AG04450 (cell line): ENCODE data around the gene PEDS1. TPM values are rescaled to one million over a fixed set of nuclear protein-coding genes. Genes with fewer than 3 reads are reported as not detected.

Experiments
- CTCF ChIA-PET: fragments of 300-600, 350-600 bp; formaldehyde crosslinking; extraction: SDS; loops from one replicate; lab custom pipeline; 2022; ENCODE audit warnings: antibody characterized with exemption, inconsistent platforms; lab: Charles Lee
- POLR2A ChIA-PET: fragments of 350-600 bp; formaldehyde crosslinking; extraction: SDS; loops from one replicate; lab custom pipeline; 2021; ENCODE audit warnings: antibody characterized with exemption, inconsistent platforms; lab: Yijun Ruan, JAX
- DNase-seq: peaks from one replicate; pipeline ENCODE4 v3.0.0-alpha.2; 2011; ENCODE audit warnings: low read depth, low spot score
- H3K27ac ChIP-seq: one replicate; pipeline ENCODE4 v1.5.1; 2012; ENCODE audit warnings: low read depth, low read length, control low read depth
- H3K27me3 ChIP-seq: one replicate; pipeline ENCODE4 v1.6.0; 2012; ENCODE audit warnings: low read length; ENCODE audit not compliant: control insufficient read depth, insufficient read depth
- H3K4me3 ChIP-seq: 2 replicates; pipeline ENCODE4 v1.5.1; 2011; ENCODE audit warnings: mild to moderate bottlenecking, low read depth, low read length, control low read depth
- H3K9me3 ChIP-seq: 2 replicates; pipeline ENCODE4 v1.5.1; 2012; ENCODE audit warnings: low read length; ENCODE audit not compliant: control insufficient read depth, insufficient read depth
- polyA plus RNA-seq: library from polyadenylated mRNA; depleted of rRNA; stranded (reverse); fragments of >200 nt; gene quantifications from 2 replicates; pipeline ENCODE4 v1.2.3, GENCODE V29; 2011
- TF ChIP-seq, protein P1 (sequence below): IDR thresholded peaks from 2 replicates; pipeline ENCODE4 v1.5.1; 2011; ENCODE audit warnings: low read depth, low read length, control low read depth, inconsistent platforms

The PEDS1 gene
- polyA plus RNA-seq, 1 experiment = 24.7 TPM

DNA sequence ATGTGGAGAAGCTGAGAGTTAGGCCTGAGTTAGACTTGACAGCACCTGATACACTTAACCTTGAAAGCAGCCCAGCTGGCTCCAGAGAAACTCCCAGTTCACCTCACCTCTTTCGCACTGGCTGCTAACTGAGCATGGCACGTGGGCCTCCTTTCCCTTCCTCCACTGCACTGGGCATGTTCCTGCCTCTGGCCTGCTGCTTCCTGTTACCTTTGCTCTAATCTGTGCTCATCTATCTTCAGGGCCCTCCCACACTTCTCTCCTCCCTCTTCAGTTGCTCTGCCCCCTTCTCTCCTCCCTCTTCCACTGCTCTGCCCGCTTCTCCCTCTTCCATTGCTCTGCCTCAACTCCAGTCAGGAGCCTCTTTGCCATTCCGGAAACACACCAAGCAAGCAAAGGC is 26.9 kb downstream of the PEDS1 start:
- ChIA-PET POLR2A (no interaction called here), CTCF (no interaction called here)
- DNase-seq = no peak
- TF ChIP-seq, protein P1, sequence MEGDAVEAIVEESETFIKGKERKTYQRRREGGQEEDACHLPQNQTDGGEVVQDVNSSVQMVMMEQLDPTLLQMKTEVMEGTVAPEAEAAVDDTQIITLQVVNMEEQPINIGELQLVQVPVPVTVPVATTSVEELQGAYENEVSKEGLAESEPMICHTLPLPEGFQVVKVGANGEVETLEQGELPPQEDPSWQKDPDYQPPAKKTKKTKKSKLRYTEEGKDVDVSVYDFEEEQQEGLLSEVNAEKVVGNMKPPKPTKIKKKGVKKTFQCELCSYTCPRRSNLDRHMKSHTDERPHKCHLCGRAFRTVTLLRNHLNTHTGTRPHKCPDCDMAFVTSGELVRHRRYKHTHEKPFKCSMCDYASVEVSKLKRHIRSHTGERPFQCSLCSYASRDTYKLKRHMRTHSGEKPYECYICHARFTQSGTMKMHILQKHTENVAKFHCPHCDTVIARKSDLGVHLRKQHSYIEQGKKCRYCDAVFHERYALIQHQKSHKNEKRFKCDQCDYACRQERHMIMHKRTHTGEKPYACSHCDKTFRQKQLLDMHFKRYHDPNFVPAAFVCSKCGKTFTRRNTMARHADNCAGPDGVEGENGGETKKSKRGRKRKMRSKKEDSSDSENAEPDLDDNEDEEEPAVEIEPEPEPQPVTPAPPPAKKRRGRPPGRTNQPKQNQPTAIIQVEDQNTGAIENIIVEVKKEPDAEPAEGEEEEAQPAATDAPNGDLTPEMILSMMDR = no peak
- Histone ChIP-seq H3K9me3 (no peaks in the 10 kb centered on the region; the same call in 1 of the 2 replicates), H3K27ac (no peak overlapping the region), H3K27me3 (no peaks in the 10 kb centered on the region), H3K4me3 (no peak overlapping the region)

DNA sequence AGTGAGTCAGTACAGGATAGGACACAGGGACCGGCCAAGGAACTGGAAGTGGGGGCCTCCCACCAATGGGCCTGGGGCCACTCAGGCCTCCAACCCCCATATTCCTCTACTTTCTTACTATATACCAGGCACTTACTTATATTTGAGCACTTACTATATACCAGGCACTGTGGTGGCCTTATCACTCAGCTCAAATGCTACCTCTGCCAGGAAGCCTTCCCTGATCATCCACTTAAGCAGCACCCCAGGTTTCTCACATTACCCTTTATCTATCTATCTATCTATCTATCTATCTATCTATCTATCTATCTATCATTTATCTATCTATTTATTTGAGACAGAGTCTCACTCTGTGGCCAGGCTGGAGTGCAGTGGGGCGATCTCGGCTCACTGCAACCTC is 28.2 kb downstream of the PEDS1 start:
- Histone ChIP-seq H3K27ac (no peak overlapping the region), H3K9me3 (no peaks in the 10 kb centered on the region; the same call in 1 of the 2 replicates), H3K4me3 (no peak overlapping the region), H3K27me3 (no peaks in the 10 kb centered on the region)
- ChIA-PET POLR2A (no interaction called here), CTCF (interaction anchor here (1.5 kb wide), 1 partner anchor 44 kb away, joined by 4 read pairs; no protein-coding TSS in a partner anchor)
- TF ChIP-seq, protein P1 = no peak
- no peak for DNase-seq

DNA sequence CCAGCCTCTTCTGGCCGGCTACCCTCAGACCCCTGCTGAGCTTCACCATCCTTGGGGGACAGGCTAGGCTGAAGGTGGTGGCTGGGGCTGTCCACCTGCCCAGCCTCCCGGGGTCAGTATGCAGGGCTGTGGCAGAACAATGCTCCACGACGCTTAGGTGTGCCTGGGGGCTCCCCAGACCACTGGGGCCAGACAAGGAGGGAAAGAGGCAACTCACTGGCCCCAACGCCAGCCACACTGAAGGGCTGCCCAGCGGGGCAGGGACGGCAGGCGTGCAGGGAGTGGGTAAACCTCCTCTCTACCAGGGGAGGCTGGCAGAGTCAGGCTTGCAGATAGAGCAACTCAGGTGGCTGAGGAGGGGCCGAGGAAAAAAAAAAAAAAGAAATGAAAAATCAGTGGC is 29.0 kb downstream of the PEDS1 start:
- DNase-seq = no peak
- no peak overlapping the region for H3K27ac ChIP-seq
- ChIA-PET POLR2A (no interaction called here), CTCF (interaction anchor here (0.6 to 1.5 kb wide), 2 partner anchors 45 to 55 kb away, joined by 3 to 4 read pairs; no protein-coding TSS in a partner anchor)
- TF ChIP-seq, protein P1 = no peak
- no peaks in the 10 kb centered on the region; the same call in 1 of the 2 replicates for H3K9me3 ChIP-seq
- no peaks in the 10 kb centered on the region for H3K27me3 ChIP-seq
- no peak overlapping the region for H3K4me3 ChIP-seq

DNA sequence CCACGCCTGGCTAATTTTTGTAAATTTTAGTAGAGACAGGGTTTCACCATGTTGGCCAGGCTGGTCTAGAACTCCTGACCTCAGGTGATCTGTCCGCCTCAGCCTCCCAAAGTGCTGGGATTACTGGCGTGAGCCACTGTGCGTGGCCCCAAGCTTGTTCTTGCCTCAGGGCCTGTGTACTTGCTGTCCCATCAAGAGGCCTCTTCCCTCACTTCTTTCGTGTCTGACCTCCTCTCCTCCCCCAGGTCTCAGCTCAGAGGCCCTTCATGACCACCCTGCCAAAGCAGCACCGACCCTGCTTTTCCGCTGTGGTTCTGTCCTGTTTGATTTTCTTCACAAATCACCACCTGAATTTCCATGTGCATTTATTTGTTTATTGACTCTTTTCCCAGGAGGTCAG is 30.1 kb downstream of the PEDS1 start:
- Histone ChIP-seq H3K4me3 (no peak overlapping the region), H3K27ac (no peak overlapping the region), H3K9me3 (no peaks in the 10 kb centered on the region; the same call in 1 of the 2 replicates), H3K27me3 (no peaks in the 10 kb centered on the region)
- no peak for DNase-seq
- CTCF ChIA-PET = no interaction called here
- TF ChIP-seq, protein P1 = no peak
- POLR2A ChIA-PET = no interaction called here

DNA sequence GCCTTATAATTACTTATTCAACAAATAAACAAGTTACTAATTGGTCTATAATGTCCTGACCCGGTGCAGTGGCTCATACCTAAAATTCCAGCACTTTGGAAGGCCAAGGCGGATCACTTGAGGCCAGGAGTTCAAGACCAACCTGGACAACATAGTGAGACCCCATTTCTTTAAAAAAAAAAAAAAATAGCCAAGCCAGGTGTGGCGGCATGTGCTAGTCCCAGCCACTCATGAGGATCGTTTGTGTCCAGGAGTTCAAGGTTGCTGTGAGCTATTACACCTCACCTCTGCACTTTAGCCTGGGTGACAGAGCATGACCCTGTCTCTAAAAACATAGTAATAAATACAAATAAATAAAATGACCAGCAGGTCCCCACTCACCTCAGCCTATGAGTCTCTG is 30.8 kb downstream of the PEDS1 start:
- ChIA-PET CTCF (interaction anchor here (5.4 kb wide), 1 partner anchor 48 kb away, joined by 63 read pairs; no protein-coding TSS in a partner anchor), POLR2A (interaction anchor here (2.8 kb wide), 1 partner anchor 43 kb away, joined by 9 read pairs; no protein-coding TSS in a partner anchor)
- DNase-seq = no peak
- H3K9me3 ChIP-seq = no peaks in the 10 kb centered on the region; the same call in 1 of the 2 replicates
- H3K27ac ChIP-seq = no peak overlapping the region
- no peaks in the 10 kb centered on the region for H3K27me3 ChIP-seq
- no peak overlapping the region for H3K4me3 ChIP-seq
- TF ChIP-seq, protein P1 = no peak
